Lower leg skin (tissue), 4 donors: Measurements from ENCODE around the gene CYTH1. TPM values are rescaled to one million over a fixed set of nuclear protein-coding genes. Genes with fewer than 3 reads are reported as not detected.

Experiments used
- DNase-seq, 2 donors: peaks; one replicate each; pipeline ENCODE4 v3.0.0-alpha.2; 2019; ENCODE audit warnings: low spot score in 2 of 2
- H3K4me3 ChIP-seq: fragments of 200-600 bp; sonication (generic); 2 replicates; pipeline ENCODE4 v1.5.1; 2017; ENCODE audit warnings: mild to moderate bottlenecking, low read depth; ENCODE audit not compliant: poor library complexity, severe bottlenecking
- POLR2A ChIP-seq, 2 donors: fragments of 450-650 bp; IDR thresholded peaks; one replicate each; pipeline ENCODE4 v1.6.1; 2016 to 2017; ENCODE audit warnings: antibody characterized with exemption in 2 of 2, mild to moderate bottlenecking in 1 of 2, moderate library complexity in 1 of 2
- WGBS, 2 donors: methylation state at CpG; one replicate each; pipeline ENCODE4 v1.1.5; 2018; 5-methylcytosine and 5-hydroxymethylcytosine counted together
- intact Hi-C: fragments of 100-400 bp; cut with DNase I; formaldehyde crosslinking; loops from one replicate; pipeline ENCODE4 v1.15.0; 2023; ENCODE audit warnings: low total_unique reads
- total RNA-seq, 4 donors: library from RNA; depleted of rRNA; stranded (reverse); fragments of >200 nt; gene quantifications; one replicate each; pipeline ENCODE4 v1.1.0, GENCODE V29; 2016
- TF ChIP-seq, protein P1 (sequence below), 3 donors: fragments of 450-650 bp; IDR thresholded peaks; one replicate each; pipeline ENCODE4 v1.5.1; 2016; ENCODE audit warnings: antibody characterized with exemption in 3 of 3, mild to moderate bottlenecking in 3 of 3, moderate library complexity in 2 of 3

The CYTH1 gene
- total RNA-seq, 4 donors from 2014 or later = 53.7 to 79.4 (median 63.9) TPM

DNA sequence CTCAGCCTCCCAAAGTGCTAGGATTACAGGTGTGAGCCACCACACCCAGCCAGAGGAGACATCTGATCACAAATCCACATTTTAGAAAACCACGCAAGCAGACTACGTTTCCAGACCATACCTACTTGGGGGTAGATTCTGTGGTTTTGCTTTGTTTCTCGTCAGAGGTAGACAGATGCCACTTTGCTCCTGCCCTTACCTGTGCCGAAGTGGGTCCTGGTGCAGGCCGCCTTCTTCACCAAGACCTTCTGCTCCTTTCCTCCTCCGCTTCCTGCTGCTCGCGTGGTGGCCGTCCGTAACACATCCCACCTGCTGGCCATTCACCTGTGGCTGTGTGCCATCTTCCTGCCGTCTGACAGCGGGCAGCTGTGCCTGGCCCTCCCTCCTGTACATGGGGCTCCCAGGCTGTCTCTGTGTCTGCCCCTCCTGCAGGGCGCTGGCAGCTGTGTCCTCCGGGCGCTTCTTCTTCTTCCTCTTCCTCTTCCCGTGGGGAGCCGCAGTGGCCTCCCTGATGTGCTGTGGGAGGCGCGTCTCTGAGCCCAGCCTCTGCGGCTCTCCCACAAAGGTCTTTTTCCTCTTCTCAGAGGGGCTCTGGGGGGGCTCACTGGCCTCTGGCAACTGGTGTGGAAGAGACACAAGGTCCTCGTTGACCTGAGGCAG is 21.2 kb upstream of the CYTH1 start:
- TF ChIP-seq, protein P1, sequence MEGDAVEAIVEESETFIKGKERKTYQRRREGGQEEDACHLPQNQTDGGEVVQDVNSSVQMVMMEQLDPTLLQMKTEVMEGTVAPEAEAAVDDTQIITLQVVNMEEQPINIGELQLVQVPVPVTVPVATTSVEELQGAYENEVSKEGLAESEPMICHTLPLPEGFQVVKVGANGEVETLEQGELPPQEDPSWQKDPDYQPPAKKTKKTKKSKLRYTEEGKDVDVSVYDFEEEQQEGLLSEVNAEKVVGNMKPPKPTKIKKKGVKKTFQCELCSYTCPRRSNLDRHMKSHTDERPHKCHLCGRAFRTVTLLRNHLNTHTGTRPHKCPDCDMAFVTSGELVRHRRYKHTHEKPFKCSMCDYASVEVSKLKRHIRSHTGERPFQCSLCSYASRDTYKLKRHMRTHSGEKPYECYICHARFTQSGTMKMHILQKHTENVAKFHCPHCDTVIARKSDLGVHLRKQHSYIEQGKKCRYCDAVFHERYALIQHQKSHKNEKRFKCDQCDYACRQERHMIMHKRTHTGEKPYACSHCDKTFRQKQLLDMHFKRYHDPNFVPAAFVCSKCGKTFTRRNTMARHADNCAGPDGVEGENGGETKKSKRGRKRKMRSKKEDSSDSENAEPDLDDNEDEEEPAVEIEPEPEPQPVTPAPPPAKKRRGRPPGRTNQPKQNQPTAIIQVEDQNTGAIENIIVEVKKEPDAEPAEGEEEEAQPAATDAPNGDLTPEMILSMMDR (IDR thresholded peaks at IDR 0.05) = no peak
- TF ChIP-seq POLR2A (IDR thresholded peaks at IDR 0.05) = no peak
- no peak overlapping the region for H3K4me3 ChIP-seq
- DNase-seq = no peak
- intact Hi-C loops = no loop called here
- 86 to 87% methylated on average over 20 to 21 of the region's 21 CpGs for WGBS, 2 donors

DNA sequence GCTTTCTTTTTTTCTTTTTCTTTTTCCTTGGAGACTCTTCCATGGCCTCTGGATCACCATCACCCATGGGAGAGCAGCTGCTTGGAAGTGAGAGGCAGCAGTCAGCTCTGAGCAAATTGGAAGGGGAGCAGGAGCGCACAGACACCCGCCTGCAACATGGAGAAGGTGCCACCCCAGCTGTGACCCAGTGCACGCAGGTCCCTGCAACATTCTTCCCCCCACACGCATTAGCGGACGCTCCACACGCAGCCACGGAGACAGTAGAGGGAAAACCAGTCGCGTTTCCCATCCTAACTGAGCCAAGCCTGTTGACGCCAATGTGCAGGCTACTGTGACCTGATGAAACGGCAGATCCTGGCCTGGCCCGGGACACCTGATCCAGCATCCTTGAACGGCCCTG is 20.4 kb upstream of the CYTH1 start:
- TF ChIP-seq, protein P1 (IDR thresholded peaks at IDR 0.05) = no peak
- no peak for TF ChIP-seq POLR2A (IDR thresholded peaks at IDR 0.05)
- 93 to 94% methylated on average over 14 of the region's 14 CpGs for WGBS, 2 donors
- intact Hi-C loops = no loop called here
- no peak for DNase-seq
- no peak overlapping the region for H3K4me3 ChIP-seq

DNA sequence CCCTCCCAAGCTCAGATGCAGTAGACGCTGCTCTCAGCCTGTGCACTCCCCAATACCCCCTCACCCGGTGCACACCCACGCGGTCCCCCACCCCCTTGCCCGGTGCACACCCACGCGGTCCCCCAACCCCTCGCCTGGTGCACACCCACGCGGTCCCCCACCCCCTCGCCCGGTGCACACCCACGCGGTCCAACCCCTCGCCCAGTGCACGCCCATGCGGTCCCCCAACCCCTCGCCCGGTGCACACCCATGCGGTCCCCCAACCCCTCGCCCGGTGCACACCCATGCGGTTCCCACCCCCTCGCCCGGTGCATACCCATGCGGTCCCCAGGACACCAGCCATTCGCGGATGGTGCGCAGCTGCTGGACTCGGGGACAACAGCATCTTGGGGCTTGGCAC is 19.9 kb upstream of the CYTH1 start:
- DNase-seq = no peak
- no peak for TF ChIP-seq POLR2A (IDR thresholded peaks at IDR 0.05)
- TF ChIP-seq, protein P1 (IDR thresholded peaks at IDR 0.05) = no peak
- 90 to 92% methylated on average over 19 to 30 of the region's 30 CpGs for WGBS, 2 donors
- intact Hi-C loops = no loop called here
- no peak overlapping the region for H3K4me3 ChIP-seq

DNA sequence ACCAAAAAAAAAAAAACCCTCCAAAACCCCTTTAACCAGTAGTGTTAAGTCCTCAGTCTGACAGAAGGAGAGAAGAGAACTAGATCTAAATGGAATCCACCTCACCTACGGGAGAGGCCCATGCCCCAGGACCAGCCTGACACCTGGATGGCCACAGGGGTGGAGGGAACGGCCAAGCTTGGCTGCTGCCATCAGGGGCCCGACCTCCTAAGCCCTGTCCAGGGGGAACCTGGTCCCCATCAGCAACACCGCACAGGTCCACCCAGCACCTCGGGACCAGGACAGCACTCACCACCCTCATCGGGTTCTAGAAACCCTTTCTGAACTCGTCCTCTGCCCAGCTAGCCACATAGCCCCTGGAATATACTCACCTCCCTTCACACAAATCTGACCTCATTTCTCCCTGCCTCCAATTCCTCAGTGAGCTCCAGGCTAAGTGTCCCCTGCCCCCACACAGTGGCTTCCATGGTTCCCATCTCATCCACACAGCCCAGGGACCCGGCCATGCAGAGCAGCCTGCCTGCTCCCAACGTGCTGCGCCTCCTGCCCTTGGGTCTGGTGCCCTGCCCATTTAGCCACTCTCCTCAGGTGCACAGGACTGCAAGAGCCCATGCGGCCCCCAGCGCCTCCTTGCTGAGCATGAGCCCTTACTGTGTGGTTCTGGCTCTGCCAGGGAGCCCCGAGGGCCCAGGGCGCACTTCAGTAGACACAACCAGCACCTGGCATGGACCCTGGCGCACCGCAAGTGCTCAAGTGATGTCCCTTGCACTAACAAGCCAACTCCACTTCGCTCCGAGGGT is 18.3 kb upstream of the CYTH1 start:
- TF ChIP-seq POLR2A (IDR thresholded peaks at IDR 0.05) = no peak
- TF ChIP-seq, protein P1 (IDR thresholded peaks at IDR 0.05) = no peak
- 85 to 90% methylated on average over 12 to 18 of the region's 18 CpGs for WGBS, 2 donors
- no peak overlapping the region for H3K4me3 ChIP-seq
- DNase-seq = no peak
- intact Hi-C loops = no loop called here

DNA sequence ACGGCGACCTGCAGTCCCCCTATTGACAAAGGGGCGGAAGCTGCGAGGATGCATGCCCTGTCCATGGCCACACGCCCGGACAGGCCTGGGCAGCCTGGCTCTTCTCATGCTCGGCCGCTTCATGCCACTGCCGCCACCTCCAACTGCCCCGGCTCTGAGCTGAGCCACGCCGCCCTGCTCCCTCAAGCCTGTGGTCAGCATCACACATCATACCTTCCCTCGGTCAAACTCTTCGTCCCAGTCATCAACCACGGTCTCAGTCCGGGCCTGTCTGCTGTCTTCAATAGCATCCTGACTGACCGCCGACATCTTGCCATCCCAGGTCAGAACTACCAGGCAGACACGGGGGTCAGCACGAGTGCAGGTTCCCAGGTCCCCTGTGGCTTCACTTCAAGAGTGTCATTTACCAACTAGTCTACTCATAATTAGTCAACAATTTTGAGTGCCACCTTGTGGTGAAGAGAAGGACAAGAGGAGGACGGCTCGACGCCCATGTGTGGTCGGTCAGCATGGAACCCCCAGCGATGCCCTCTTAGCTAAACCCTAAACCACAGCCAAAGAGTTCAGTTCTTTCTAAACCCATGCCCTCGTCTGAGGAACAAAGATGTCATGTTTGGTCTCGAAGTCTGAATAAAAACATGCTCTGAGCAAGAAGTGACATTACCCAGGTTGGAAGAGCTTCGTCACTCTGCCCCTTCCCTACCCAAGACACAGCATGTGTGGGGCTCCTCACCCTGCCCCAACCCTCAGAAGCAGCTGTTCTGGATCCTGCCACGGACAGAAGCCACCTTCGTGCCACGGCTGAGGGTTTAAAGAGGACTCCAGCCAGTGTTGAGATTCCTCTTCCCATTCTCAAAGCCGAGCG is 16.9 kb upstream of the CYTH1 start:
- TF ChIP-seq, protein P1 (IDR thresholded peaks at IDR 0.05) = no peak
- TF ChIP-seq POLR2A (IDR thresholded peaks at IDR 0.05) = no peak
- no peak overlapping the region for H3K4me3 ChIP-seq
- WGBS, 2 donors = 81 to 82% methylated on average over 33 of the region's 33 CpGs
- no peak for DNase-seq
- intact Hi-C loops = no loop called here
